ENCODE results near the gene MED13L. TPM values are rescaled to one million over a fixed set of nuclear protein-coding genes. Genes with fewer than 3 reads are reported as not detected.
A peak's percentile ranks its signal among the peaks of the same experiment; 100 is the strongest.

MED13L gene
- total RNA-seq, 1 experiment from 2014 or later = 94.1 TPM

GRCh38 chr12:116040402-116040801 lies 237.1 kb downstream of the MED13L start:
- DNase-seq (ENCODE audit: low spot score) = no peak
- no TSS peak for BruUV-seq (replicated peaks)
- no peaks in the 10 kb centered on the region for H3K27me3 ChIP-seq (replicated peaks; ENCODE audit: insufficient read depth, low read depth, low read length, poor library complexity)
- H3K4me3 ChIP-seq (ENCODE audit: low read depth, low read length, poor library complexity, severe bottlenecking) = no peak overlapping the region
- no peaks in the 10 kb centered on the region for H3K36me3 ChIP-seq (ENCODE audit: insufficient read depth, low read length, poor library complexity, severe bottlenecking)
- ChIA-PET POLR2A (ENCODE audit: low non-redundant PET) (no interaction called here), CTCF (no interaction called here)
- H3K27ac ChIP-seq (ENCODE audit: low read depth, low read length, poor library complexity, severe bottlenecking) = no peak overlapping the region
- peaks cover 23% of the 10 kb centered on the region for H3K4me1 ChIP-seq (ENCODE audit: insufficient read depth, low read length, poor library complexity, severe bottlenecking)
- no peak for TF ChIP-seq CTCF (conservative IDR thresholded peaks at IDR 0.05; ENCODE audit: low read depth, low read length)
- TF ChIP-seq EZH2 (IDR thresholded peaks at IDR 0.05; ENCODE audit: borderline replicate concordance, low read depth, low read length, poor library complexity, severe bottlenecking) = no peak
- intact Hi-C loops (cut with micrococcal nuclease; ENCODE audit: unreplicated experiment) = no loop called here
- no peaks in the 10 kb centered on the region for H3K9me3 ChIP-seq (ENCODE audit: low read depth, low read length, poor library complexity, severe bottlenecking)

GRCh38 chr12:116039081-116039480 lies 238.4 kb downstream of the MED13L start:
- intact Hi-C loops (cut with micrococcal nuclease; ENCODE audit: unreplicated experiment) = no loop called here
- H3K27ac ChIP-seq (ENCODE audit: low read depth, low read length, poor library complexity, severe bottlenecking) = no peak overlapping the region

GRCh38 chr12:116037941-116038837 lies 239.3 kb downstream of the MED13L start:
- TF ChIP-seq EZH2 (IDR thresholded peaks at IDR 0.05; ENCODE audit: borderline replicate concordance, low read depth, low read length, poor library complexity, severe bottlenecking) (no peak), CTCF (conservative IDR thresholded peaks at IDR 0.05; ENCODE audit: low read depth, low read length) (no peak)
- H3K9me3 ChIP-seq (ENCODE audit: low read depth, low read length, poor library complexity, severe bottlenecking) = no peaks in the 10 kb centered on the region
- no peak overlapping the region for H3K4me3 ChIP-seq (ENCODE audit: low read depth, low read length, poor library complexity, severe bottlenecking)
- intact Hi-C loops (cut with micrococcal nuclease; ENCODE audit: unreplicated experiment) = no loop called here
- H3K27me3 ChIP-seq (replicated peaks; ENCODE audit: insufficient read depth, low read depth, low read length, poor library complexity) = no peaks in the 10 kb centered on the region
- H3K4me1 ChIP-seq (ENCODE audit: insufficient read depth, low read length, poor library complexity, severe bottlenecking) = peaks cover under 1% of the 10 kb centered on the region
- H3K36me3 ChIP-seq (ENCODE audit: insufficient read depth, low read length, poor library complexity, severe bottlenecking) = no peaks in the 10 kb centered on the region
- ChIA-PET CTCF (no interaction called here), POLR2A (ENCODE audit: low non-redundant PET) (no interaction called here)
- peak overlapping the region; percentile 15 for H3K27ac ChIP-seq (ENCODE audit: low read depth, low read length, poor library complexity, severe bottlenecking)
- DNase-seq (ENCODE audit: low spot score) = no peak
- BruUV-seq (replicated peaks) = no TSS peak

More at GRCh38 chr12:116039081-116039480, 238.4 kb downstream of the MED13L start:
- no peak for DNase-seq (ENCODE audit: low spot score)
- no peaks in the 10 kb centered on the region for H3K36me3 ChIP-seq (ENCODE audit: insufficient read depth, low read length, poor library complexity, severe bottlenecking)
- H3K4me3 ChIP-seq (ENCODE audit: low read depth, low read length, poor library complexity, severe bottlenecking) = no peak overlapping the region
- no peaks in the 10 kb centered on the region for H3K27me3 ChIP-seq (replicated peaks; ENCODE audit: insufficient read depth, low read depth, low read length, poor library complexity)
- no peaks in the 10 kb centered on the region for H3K9me3 ChIP-seq (ENCODE audit: low read depth, low read length, poor library complexity, severe bottlenecking)
- CTCF ChIA-PET = no interaction called here
- no peak for TF ChIP-seq CTCF (conservative IDR thresholded peaks at IDR 0.05; ENCODE audit: low read depth, low read length)
- TF ChIP-seq EZH2 (IDR thresholded peaks at IDR 0.05; ENCODE audit: borderline replicate concordance, low read depth, low read length, poor library complexity, severe bottlenecking) = no peak
- BruUV-seq (replicated peaks) = no TSS peak
- H3K4me1 ChIP-seq (ENCODE audit: insufficient read depth, low read length, poor library complexity, severe bottlenecking) = peaks cover 9% of the 10 kb centered on the region
- POLR2A ChIA-PET (ENCODE audit: low non-redundant PET) = no interaction called here

Data from A673 (cell line).